ENCODE results near the gene CDC25A.
A peak's percentile ranks its signal among the peaks of the same experiment; 100 is the strongest.

Gene CDC25A

GRCh38 chr3:48199117-48199516, 10.9 kb upstream of the CDC25A start:
- no peak for DNase-seq (ENCODE audit: insufficient read length, low spot score)
- no peak for FAIRE-seq

- no peak for DNase-seq (ENCODE audit: insufficient read length, low spot score)
Observed at GRCh38 chr3:48196611-48197010, 8.4 kb upstream of the CDC25A start.

GRCh38 chr3:48194446-48195071, 6.3 kb upstream of the CDC25A start:
- peak; percentile 60 for FAIRE-seq
- DNase-seq (ENCODE audit: insufficient read length, low spot score): no peak

More at GRCh38 chr3:48196611-48197010, 8.4 kb upstream of the CDC25A start:
- FAIRE-seq: no peak

GRCh38 chr3:48190911-48191310, 2.7 kb upstream of the CDC25A start:
- DNase-seq (ENCODE audit: insufficient read length, low spot score) (no peak), FAIRE-seq (no peak)

GRCh38 chr3:48189321-48189720, 1.1 kb upstream of the CDC25A start:
- FAIRE-seq (no peak), DNase-seq (ENCODE audit: insufficient read length, low spot score) (no peak)

GRCh38 chr3:48187579-48188265, 495 bp downstream of the CDC25A start:
- no peak for DNase-seq (ENCODE audit: insufficient read length, low spot score)
- no peak for FAIRE-seq

GRCh38 chr3:48187301-48187578, 977 bp downstream of the CDC25A start:
- FAIRE-seq (no peak), DNase-seq (ENCODE audit: insufficient read length, low spot score) (no peak)

- peak; percentile 37 for FAIRE-seq
Observed at GRCh38 chr3:48186631-48187300, 1.5 kb downstream of the CDC25A start.

GRCh38 chr3:48185129-48185528, 3.1 kb downstream of the CDC25A start:
- FAIRE-seq: no peak

More at GRCh38 chr3:48186631-48187300, 1.5 kb downstream of the CDC25A start:
- DNase-seq (ENCODE audit: insufficient read length, low spot score): no peak

GRCh38 chr3:48184299-48184698, 3.9 kb downstream of the CDC25A start:
- no peak for DNase-seq (ENCODE audit: insufficient read length, low spot score)
- FAIRE-seq: no peak

More at GRCh38 chr3:48185129-48185528, 3.1 kb downstream of the CDC25A start:
- no peak for DNase-seq (ENCODE audit: insufficient read length, low spot score)

GRCh38 chr3:48180531-48181253, 7.5 kb downstream of the CDC25A start:
- DNase-seq (ENCODE audit: insufficient read length, low spot score) (no peak), FAIRE-seq (no peak)

GRCh38 chr3:48180021-48180420, 8.2 kb downstream of the CDC25A start:
- DNase-seq (ENCODE audit: insufficient read length, low spot score) (no peak), FAIRE-seq (no peak)

GRCh38 chr3:48178072-48178471, 10.1 kb downstream of the CDC25A start:
- DNase-seq (ENCODE audit: insufficient read length, low spot score): no peak
- FAIRE-seq: no peak

GRCh38 chr3:48157950-48158376, 30.3 kb downstream of the CDC25A start:
- FAIRE-seq (peak; percentile 4), DNase-seq (ENCODE audit: insufficient read length, low spot score) (no peak)

GRCh38 chr3:48157202-48157840, 30.9 kb downstream of the CDC25A start:
- FAIRE-seq (peak; percentile 18), DNase-seq (ENCODE audit: insufficient read length, low spot score) (no peak)

GRCh38 chr3:48156163-48156562, 32.1 kb downstream of the CDC25A start:
- DNase-seq (ENCODE audit: insufficient read length, low spot score): no peak
- FAIRE-seq: no peak

GRCh38 chr3:48155122-48155521, 33.1 kb downstream of the CDC25A start:
- FAIRE-seq (no peak), DNase-seq (ENCODE audit: insufficient read length, low spot score) (no peak)

GRCh38 chr3:48151807-48152427, 36.3 kb downstream of the CDC25A start:
- no peak for DNase-seq (ENCODE audit: insufficient read length, low spot score)
- no peak for FAIRE-seq

- DNase-seq (ENCODE audit: insufficient read length, low spot score) (peak; percentile 77), FAIRE-seq (peak; percentile 90)
Observed at GRCh38 chr3:48151058-48151806, 37.0 kb downstream of the CDC25A start.

GRCh38 chr3:48143992-48144391, 44.2 kb downstream of the CDC25A start:
- FAIRE-seq (no peak), DNase-seq (ENCODE audit: insufficient read length, low spot score) (no peak)
